ENCODE data around the gene UBASH3A.

UBASH3A gene

DNA sequence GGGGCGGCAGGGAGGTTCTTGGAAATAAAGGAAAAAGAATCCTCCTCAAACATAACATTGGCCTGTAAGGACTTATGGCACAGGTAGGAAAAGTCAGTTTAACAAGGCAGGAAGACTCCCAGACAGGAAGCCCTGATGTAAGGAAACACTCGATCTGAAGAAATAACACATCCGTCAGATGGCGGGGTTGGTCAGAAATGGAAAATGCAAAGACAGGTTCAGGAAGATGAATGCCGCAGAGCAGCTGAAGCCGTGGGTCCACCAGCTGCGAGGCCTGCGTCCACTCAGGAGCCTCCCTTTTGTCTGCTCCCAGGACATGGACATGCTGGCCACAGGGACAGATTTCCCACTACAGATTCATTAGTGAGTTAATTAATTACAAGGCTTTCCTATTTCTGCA is 88.5 kb downstream of the UBASH3A start:
- TF ChIP-seq TAF1 (IDR thresholded peaks at IDR 0.05; ENCODE audit: low read depth) (no peak), CEBPB (IDR thresholded peaks at IDR 0.05) (no peak), FOXM1 (IDR thresholded peaks at IDR 0.05; ENCODE audit: borderline replicate concordance, low read depth) (no peak), ZBTB7A (IDR thresholded peaks at IDR 0.05; ENCODE audit: low read depth) (no peak), EP300 (IDR thresholded peaks at IDR 0.05; ENCODE audit: borderline replicate concordance) (no peak), TEAD4 (IDR thresholded peaks at IDR 0.05) (no peak), NFIC (IDR thresholded peaks at IDR 0.05) (no peak)
- TF ChIP-seq, protein P1, sequence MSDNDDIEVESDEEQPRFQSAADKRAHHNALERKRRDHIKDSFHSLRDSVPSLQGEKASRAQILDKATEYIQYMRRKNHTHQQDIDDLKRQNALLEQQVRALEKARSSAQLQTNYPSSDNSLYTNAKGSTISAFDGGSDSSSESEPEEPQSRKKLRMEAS (IDR thresholded peaks at IDR 0.05), result no peak
- TF ChIP-seq, protein P2, sequence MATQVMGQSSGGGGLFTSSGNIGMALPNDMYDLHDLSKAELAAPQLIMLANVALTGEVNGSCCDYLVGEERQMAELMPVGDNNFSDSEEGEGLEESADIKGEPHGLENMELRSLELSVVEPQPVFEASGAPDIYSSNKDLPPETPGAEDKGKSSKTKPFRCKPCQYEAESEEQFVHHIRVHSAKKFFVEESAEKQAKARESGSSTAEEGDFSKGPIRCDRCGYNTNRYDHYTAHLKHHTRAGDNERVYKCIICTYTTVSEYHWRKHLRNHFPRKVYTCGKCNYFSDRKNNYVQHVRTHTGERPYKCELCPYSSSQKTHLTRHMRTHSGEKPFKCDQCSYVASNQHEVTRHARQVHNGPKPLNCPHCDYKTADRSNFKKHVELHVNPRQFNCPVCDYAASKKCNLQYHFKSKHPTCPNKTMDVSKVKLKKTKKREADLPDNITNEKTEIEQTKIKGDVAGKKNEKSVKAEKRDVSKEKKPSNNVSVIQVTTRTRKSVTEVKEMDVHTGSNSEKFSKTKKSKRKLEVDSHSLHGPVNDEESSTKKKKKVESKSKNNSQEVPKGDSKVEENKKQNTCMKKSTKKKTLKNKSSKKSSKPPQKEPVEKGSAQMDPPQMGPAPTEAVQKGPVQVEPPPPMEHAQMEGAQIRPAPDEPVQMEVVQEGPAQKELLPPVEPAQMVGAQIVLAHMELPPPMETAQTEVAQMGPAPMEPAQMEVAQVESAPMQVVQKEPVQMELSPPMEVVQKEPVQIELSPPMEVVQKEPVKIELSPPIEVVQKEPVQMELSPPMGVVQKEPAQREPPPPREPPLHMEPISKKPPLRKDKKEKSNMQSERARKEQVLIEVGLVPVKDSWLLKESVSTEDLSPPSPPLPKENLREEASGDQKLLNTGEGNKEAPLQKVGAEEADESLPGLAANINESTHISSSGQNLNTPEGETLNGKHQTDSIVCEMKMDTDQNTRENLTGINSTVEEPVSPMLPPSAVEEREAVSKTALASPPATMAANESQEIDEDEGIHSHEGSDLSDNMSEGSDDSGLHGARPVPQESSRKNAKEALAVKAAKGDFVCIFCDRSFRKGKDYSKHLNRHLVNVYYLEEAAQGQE (IDR thresholded peaks at IDR 0.05; ENCODE audit: low read depth), result no peak
- TF ChIP-seq, protein P3, sequence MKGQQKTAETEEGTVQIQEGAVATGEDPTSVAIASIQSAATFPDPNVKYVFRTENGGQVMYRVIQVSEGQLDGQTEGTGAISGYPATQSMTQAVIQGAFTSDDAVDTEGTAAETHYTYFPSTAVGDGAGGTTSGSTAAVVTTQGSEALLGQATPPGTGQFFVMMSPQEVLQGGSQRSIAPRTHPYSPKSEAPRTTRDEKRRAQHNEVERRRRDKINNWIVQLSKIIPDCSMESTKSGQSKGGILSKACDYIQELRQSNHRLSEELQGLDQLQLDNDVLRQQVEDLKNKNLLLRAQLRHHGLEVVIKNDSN (IDR thresholded peaks at IDR 0.05), result no peak

DNA sequence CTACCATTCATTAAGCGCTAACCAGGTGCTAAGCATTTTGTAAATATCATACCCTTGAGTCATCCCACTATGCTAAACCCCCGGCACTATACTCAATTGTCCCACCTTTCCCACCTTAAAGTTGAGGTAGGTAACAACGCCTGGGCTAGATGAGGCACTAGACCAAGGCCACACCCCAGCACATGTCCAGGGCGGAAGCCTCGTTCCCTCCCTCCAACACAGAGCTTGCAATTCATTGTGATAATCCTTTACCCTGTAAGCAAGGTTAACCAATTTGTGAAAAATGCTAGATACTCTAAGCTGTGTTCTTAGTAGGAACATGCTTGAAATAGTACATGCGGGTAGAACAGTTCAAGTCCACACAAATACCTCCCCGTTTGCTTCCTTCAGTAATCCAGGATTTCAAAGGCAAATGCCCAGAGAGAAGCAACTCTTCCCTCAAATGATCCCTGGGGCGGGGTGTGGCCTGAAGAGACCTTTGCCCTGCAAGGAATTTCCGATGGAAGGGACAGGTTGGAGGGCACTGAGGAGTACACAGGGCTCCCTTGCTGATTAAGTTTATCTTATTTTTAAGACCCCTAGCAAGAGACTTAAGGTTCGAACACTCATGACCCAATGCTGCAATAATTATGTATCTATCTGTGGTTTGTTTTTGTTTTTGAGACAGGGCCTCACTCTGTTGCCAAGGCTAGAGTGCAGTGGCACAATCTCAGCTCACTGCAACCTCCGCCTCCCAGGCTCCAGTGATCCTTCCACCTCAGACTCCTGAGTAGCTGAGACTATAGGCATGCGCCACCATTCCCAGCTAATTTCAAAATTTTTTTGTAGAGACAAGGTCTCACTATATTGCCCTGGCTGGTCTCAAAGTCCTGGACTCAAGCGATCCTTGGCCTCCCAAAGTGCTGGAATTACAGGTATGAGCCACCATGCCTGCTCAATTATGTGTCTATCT is 89.7 kb downstream of the UBASH3A start:
- TF ChIP-seq, protein P1 (IDR thresholded peaks at IDR 0.05), result no peak
- no peak for TF ChIP-seq TCF12 (IDR thresholded peaks at IDR 0.05; ENCODE audit: low read depth)
- no peak for TF ChIP-seq RAD21 (IDR thresholded peaks at IDR 0.05; ENCODE audit: low read depth)
- no peak for TF ChIP-seq TAF1 (IDR thresholded peaks at IDR 0.05; ENCODE audit: low read depth)
- TF ChIP-seq FOXM1 (IDR thresholded peaks at IDR 0.05; ENCODE audit: borderline replicate concordance, low read depth), result no peak
- no peak for TF ChIP-seq TEAD4 (IDR thresholded peaks at IDR 0.05)
- TF ChIP-seq, protein P3 (IDR thresholded peaks at IDR 0.05), result no peak
- TF ChIP-seq NFIC (IDR thresholded peaks at IDR 0.05), result no peak
- TF ChIP-seq ZBTB7A (IDR thresholded peaks at IDR 0.05; ENCODE audit: low read depth), result no peak
- TF ChIP-seq YY1 (IDR thresholded peaks at IDR 0.05; ENCODE audit: low read depth), result no peak
- no peak for TF ChIP-seq CREB1 (IDR thresholded peaks at IDR 0.05; ENCODE audit: low read depth)
- TF ChIP-seq, protein P2 (IDR thresholded peaks at IDR 0.05; ENCODE audit: low read depth), result no peak
- TF ChIP-seq CEBPB (IDR thresholded peaks at IDR 0.05), result no peak
- no peak for TF ChIP-seq EGR1 (IDR thresholded peaks at IDR 0.05)
- no peak for TF ChIP-seq EP300 (IDR thresholded peaks at IDR 0.05; ENCODE audit: borderline replicate concordance)

DNA sequence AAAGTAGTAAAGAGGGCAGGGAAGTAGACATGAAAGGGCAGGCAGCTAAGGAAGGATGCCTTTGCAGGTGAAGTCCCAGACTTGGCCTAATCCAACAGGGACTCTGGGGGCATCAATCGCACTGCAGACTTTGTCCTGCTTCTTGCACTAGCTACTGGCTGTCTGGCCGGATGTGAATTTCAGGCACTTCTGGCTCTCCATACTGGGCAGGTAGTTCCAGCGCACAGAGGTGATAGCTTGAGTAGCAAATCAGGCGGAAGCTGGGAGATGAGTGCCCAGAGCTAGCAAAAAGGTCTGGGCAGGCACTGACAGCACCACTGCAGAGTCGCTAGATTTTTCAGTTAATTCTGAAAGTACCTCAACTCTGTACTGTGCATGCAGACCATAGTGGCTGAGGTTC is 91.3 kb downstream of the UBASH3A start:
- TF ChIP-seq TEAD4 (IDR thresholded peaks at IDR 0.05) (no peak), TCF12 (IDR thresholded peaks at IDR 0.05; ENCODE audit: low read depth) (no peak), CREB1 (IDR thresholded peaks at IDR 0.05; ENCODE audit: low read depth) (no peak), ZBTB7A (IDR thresholded peaks at IDR 0.05; ENCODE audit: low read depth) (no peak), FOXM1 (IDR thresholded peaks at IDR 0.05; ENCODE audit: borderline replicate concordance, low read depth) (no peak), EP300 (IDR thresholded peaks at IDR 0.05; ENCODE audit: borderline replicate concordance) (no peak), CEBPB (IDR thresholded peaks at IDR 0.05) (no peak), RAD21 (IDR thresholded peaks at IDR 0.05; ENCODE audit: low read depth) (no peak), EGR1 (IDR thresholded peaks at IDR 0.05) (no peak)
- TF ChIP-seq, protein P1 (IDR thresholded peaks at IDR 0.05), result no peak
- TF ChIP-seq, protein P2 (IDR thresholded peaks at IDR 0.05; ENCODE audit: low read depth), result no peak

DNA sequence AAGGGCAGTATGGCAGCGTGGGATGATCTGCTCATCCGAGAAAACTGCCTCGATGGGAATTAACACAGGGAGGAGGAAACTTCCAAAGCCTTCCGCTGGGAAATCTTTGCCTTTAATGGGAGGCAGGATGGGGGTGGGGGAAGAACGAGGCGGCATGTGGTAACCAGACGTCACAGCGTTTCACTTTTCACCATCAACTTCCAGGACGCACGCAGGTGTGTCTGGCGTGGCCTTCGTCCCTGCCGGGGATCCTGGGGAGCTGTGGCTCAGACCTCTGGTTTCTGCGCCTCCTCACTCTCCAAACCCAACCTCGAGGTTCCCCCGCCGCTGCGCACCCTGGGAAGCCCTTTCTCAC is 92.0 kb downstream of the UBASH3A start:
- TF ChIP-seq CREB1 (IDR thresholded peaks at IDR 0.05; ENCODE audit: low read depth), result no peak
- no peak for TF ChIP-seq EGR1 (IDR thresholded peaks at IDR 0.05)
- TF ChIP-seq, protein P1 (IDR thresholded peaks at IDR 0.05), result no peak; the same call in 1 of the 2 replicates
- TF ChIP-seq NFIC (IDR thresholded peaks at IDR 0.05), result no peak
- no peak for TF ChIP-seq EP300 (IDR thresholded peaks at IDR 0.05; ENCODE audit: borderline replicate concordance)
- TF ChIP-seq RAD21 (IDR thresholded peaks at IDR 0.05; ENCODE audit: low read depth), result no peak
- no peak for TF ChIP-seq CEBPB (IDR thresholded peaks at IDR 0.05)
